ENCODE measurements around the gene PDP2.
"Not testable (repeated sequence)": the region's sequence is repeated elsewhere in the genome, so short reads cannot be mapped to it uniquely, and the experiment has no call there.

Gene PDP2

GRCh38 chr16:66881560-66881959 is 1.2 kb downstream of the PDP2 start:
- no peak for DNase-seq (ENCODE audit: low read depth)
- H3K4me3 ChIP-seq (ENCODE audit: low read depth, low read length), result peak overlapping the region; percentile 90

GRCh38 chr16:66881964-66882508 is 1.7 kb downstream of the PDP2 start:
- H3K4me3 ChIP-seq (ENCODE audit: low read depth, low read length), result no peak overlapping the region
- DNase-seq (ENCODE audit: low read depth), result no peak

GRCh38 chr16:66882702-66883101 is 2.4 kb downstream of the PDP2 start:
- no peak for DNase-seq (ENCODE audit: low read depth)

GRCh38 chr16:66885491-66885890 is 5.2 kb downstream of the PDP2 start:
- no peak for DNase-seq (ENCODE audit: low read depth)
- no peak overlapping the region for H3K4me3 ChIP-seq (ENCODE audit: low read depth, low read length)

More at GRCh38 chr16:66882702-66883101, 2.4 kb downstream of the PDP2 start:
- H3K4me3 ChIP-seq (ENCODE audit: low read depth, low read length), result no peak overlapping the region

- no peak overlapping the region for H3K4me3 ChIP-seq (ENCODE audit: low read depth, low read length)
- DNase-seq (ENCODE audit: low read depth), result no peak
Observed at GRCh38 chr16:66886321-66886720, 6.0 kb downstream of the PDP2 start.

- no peak overlapping the region for H3K4me3 ChIP-seq (ENCODE audit: low read depth, low read length)
- no peak for DNase-seq (ENCODE audit: low read depth)
Observed at GRCh38 chr16:66886914-66887313, 6.6 kb downstream of the PDP2 start.

- DNase-seq (ENCODE audit: low read depth), result no peak
- H3K4me3 ChIP-seq (ENCODE audit: low read depth, low read length), result no peak overlapping the region
Observed at GRCh38 chr16:66888647-66889615, 8.6 kb downstream of the PDP2 start.

- no peak overlapping the region for H3K4me3 ChIP-seq (ENCODE audit: low read depth, low read length)
- DNase-seq (ENCODE audit: low read depth), result no peak
Observed at GRCh38 chr16:66889622-66890021, 9.3 kb downstream of the PDP2 start.

GRCh38 chr16:66890799-66891198 is 10.5 kb downstream of the PDP2 start:
- DNase-seq (ENCODE audit: low read depth), result no peak
- no peak overlapping the region for H3K4me3 ChIP-seq (ENCODE audit: low read depth, low read length)

GRCh38 chr16:66891360-66891759 is 11.0 kb downstream of the PDP2 start:
- no peak for DNase-seq (ENCODE audit: low read depth)
- H3K4me3 ChIP-seq (ENCODE audit: low read depth, low read length), result no peak overlapping the region

GRCh38 chr16:66891797-66892196 is 11.5 kb downstream of the PDP2 start:
- DNase-seq (ENCODE audit: low read depth), result no peak
- no peak overlapping the region for H3K4me3 ChIP-seq (ENCODE audit: low read depth, low read length)

- H3K4me3 ChIP-seq (ENCODE audit: low read depth, low read length), result no peak overlapping the region
Observed at GRCh38 chr16:66894055-66894454, 13.7 kb downstream of the PDP2 start.

GRCh38 chr16:66894948-66895688 is 14.8 kb downstream of the PDP2 start:
- no peak overlapping the region for H3K4me3 ChIP-seq (ENCODE audit: low read depth, low read length)
- no peak for DNase-seq (ENCODE audit: low read depth)

More at GRCh38 chr16:66894055-66894454, 13.7 kb downstream of the PDP2 start:
- DNase-seq (ENCODE audit: low read depth), result no peak

- no peak for DNase-seq (ENCODE audit: low read depth)
- no peak overlapping the region for H3K4me3 ChIP-seq (ENCODE audit: low read depth, low read length)
Observed at GRCh38 chr16:66895689-66895979, 15.3 kb downstream of the PDP2 start.

- H3K4me3 ChIP-seq (ENCODE audit: low read depth, low read length), result no peak overlapping the region
- DNase-seq (ENCODE audit: low read depth), result no peak
Observed at GRCh38 chr16:66895999-66896398, 15.7 kb downstream of the PDP2 start.

- H3K4me3 ChIP-seq (ENCODE audit: low read depth, low read length); DNase-seq (ENCODE audit: low read depth): not testable (repeated sequence)
Observed at GRCh38 chr16:66896682-66897081, 16.4 kb downstream of the PDP2 start.

GRCh38 chr16:66898207-66898606 is 17.9 kb downstream of the PDP2 start:
- H3K4me3 ChIP-seq (ENCODE audit: low read depth, low read length), result no peak overlapping the region
- no peak for DNase-seq (ENCODE audit: low read depth)

GRCh38 chr16:66898933-66899309 is 18.6 kb downstream of the PDP2 start:
- H3K4me3 ChIP-seq (ENCODE audit: low read depth, low read length), result no peak overlapping the region
- DNase-seq (ENCODE audit: low read depth), result no peak

GRCh38 chr16:66899310-66899944 is 19.1 kb downstream of the PDP2 start:
- H3K4me3 ChIP-seq (ENCODE audit: low read depth, low read length), result no peak overlapping the region
- DNase-seq (ENCODE audit: low read depth), result peak; percentile 41

Measured in skeletal muscle cell (primary cell).